NCI-H345 treated with DMSO at 0.1 percent for 48 hours (cell line): ENCODE results near the gene PGK1.
"Not testable (repeated sequence)": the region's sequence is repeated elsewhere in the genome, so short reads cannot be mapped to it uniquely, and the experiment has no call there.

Experiments
- DNase-seq: peaks from one replicate; lab custom pipeline; 2025; ENCODE audit not compliant: unreplicated experiment; lab: John Stamatoyannopoulos, UW

The PGK1 gene

DNA sequence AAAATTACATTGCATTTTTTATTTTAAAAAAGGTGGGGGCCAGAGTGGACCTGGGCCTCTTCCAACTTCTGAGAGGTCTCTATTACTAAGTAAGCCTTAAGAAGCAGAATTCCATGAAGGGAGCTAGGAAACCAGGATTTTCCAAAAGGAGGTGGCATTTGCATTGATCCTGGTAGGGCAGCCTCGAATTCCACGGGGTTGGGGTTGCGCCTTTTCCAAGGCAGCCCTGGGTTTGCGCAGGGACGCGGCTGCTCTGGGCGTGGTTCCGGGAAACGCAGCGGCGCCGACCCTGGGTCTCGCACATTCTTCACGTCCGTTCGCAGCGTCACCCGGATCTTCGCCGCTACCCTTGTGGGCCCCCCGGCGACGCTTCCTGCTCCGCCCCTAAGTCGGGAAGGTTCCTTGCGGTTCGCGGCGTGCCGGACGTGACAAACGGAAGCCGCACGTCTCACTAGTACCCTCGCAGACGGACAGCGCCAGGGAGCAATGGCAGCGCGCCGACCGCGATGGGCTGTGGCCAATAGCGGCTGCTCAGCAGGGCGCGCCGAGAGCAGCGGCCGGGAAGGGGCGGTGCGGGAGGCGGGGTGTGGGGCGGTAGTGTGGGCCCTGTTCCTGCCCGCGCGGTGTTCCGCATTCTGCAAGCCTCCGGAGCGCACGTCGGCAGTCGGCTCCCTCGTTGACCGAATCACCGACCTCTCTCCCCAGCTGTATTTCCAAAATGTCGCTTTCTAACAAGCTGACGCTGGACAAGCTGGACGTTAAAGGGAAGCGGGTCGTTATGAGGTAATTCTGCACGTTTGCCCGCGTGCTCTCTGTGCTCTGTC is at the start of gene PGK1:
TSS of gene PGK1 (plus strand) at position 626 of the 824 bp plus-strand sequence. CDS start at position 719, 93 bp downstream.
- DNase-seq, result peak; percentile 86

DNA sequence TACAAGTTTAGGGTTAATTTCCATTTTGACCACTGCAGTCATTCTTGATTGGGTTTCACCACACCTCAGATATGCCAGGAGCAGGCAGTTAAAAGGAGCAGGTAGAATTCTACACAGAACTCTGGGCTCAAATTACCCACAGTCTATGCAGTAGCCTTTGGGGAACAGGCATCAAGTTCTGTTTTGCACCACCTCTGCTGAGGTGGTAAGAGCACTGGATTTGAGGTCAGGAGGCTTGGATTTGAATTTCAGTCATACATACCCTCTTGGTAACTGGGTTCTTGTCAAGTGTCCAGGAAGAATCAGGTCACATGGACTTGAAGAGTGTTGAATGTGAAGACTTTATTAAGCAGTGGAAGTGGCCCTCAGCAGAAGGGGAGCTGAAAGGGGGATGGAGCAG is 40.4 kb upstream of the PGK1 start:
- DNase-seq, result no peak

DNA sequence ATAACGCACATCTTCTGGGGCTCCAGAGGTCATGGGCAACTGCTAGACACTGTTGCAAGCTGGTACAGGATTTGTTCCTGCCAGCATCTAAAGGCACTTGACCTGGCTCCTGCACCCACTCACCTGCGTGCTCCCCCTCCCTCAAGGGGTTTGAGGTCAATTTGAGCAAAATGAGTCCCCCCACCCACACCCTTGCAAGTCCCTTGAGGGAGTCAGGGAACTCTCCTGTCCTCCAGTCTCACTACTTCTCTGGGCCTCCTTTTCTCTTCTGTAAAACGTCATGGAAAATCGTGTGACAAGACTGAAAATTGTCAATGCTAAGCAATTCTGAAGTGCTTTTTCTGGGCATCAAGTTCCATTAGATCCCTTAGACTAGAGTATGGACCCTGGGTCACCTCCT is 39.9 kb upstream of the PGK1 start:
- DNase-seq, result no peak

DNA sequence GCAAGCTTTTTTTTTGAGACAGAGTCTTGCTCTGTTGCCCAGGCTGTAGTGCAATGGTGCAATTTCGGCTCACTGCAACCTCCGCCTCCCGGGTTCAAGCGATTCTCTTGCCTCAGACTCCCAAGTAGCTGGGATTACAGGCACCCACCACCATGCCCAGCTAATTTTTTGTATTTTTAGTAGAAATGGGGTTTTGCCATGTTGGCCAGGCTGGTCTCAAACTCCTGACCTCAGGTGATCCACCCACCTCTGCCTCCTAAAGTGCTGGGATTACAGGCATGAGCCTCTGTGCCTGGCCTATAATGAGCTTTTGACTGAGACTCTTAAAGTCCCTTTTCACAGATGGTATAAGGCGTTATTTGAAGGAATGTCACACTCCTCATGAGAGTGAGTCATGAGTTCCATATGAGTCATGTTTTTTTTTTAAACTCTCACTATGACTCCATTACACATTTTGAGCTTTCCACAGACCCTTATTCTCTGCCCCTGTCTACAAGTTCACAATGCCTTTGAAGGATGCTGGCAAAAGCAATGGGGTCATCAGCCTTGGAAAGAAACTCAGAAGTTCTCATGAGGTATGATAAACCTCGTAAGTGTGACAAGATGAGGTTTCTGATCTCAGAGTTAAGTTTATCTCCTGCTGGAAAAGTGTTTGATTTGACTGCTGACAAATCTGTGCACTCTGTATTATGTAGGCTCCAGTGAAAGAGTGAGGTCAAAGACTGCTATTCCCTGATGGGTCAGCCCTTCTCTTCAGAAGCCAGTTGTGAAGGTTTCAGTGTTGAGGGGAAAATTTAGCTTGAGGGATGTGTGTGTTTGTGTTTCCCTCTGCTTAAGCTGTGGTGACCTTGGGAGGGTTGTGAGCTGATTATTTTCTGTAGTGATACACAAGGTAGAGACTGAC is 39.1 kb upstream of the PGK1 start:
- DNase-seq, result not testable (repeated sequence)

DNA sequence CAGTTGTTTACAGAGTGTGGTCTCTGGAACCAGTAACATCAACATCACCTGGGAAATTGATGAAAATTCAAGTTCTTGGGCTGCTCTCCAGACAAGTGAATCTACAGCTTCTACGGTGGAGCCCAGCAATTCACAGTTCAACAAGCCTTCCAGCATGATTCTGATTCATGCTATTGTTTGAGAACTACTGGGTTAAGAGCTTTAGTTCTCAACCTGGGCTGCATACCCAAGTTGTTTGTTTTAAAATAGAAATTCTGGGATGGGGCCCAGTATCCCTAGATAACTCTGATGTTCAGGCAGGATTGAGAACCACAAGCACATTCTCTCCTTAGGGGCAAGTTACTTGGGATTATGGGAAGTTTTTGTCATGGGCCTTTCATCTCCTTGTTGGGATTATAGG is 37.9 kb upstream of the PGK1 start:
- DNase-seq, result no peak

DNA sequence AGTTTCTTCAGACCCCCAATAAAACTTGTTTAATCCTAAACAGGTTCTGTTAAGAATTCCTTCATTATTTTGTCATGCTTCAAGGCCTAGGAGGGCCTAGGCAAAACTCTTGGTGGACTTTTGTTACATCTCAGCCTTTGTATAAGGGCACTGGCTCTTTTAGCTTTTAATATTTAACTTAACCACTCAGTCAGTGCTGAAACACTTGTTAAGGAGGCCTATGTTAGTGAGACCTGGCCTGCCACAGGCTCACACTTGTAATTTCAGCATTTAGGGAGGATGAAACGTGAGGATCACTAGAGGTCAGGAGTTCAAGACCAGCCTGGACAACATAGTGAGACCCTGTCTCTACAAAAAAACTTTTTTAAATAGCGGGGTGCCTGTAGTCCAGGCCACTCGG is 32.7 kb upstream of the PGK1 start:
- no peak for DNase-seq

DNA sequence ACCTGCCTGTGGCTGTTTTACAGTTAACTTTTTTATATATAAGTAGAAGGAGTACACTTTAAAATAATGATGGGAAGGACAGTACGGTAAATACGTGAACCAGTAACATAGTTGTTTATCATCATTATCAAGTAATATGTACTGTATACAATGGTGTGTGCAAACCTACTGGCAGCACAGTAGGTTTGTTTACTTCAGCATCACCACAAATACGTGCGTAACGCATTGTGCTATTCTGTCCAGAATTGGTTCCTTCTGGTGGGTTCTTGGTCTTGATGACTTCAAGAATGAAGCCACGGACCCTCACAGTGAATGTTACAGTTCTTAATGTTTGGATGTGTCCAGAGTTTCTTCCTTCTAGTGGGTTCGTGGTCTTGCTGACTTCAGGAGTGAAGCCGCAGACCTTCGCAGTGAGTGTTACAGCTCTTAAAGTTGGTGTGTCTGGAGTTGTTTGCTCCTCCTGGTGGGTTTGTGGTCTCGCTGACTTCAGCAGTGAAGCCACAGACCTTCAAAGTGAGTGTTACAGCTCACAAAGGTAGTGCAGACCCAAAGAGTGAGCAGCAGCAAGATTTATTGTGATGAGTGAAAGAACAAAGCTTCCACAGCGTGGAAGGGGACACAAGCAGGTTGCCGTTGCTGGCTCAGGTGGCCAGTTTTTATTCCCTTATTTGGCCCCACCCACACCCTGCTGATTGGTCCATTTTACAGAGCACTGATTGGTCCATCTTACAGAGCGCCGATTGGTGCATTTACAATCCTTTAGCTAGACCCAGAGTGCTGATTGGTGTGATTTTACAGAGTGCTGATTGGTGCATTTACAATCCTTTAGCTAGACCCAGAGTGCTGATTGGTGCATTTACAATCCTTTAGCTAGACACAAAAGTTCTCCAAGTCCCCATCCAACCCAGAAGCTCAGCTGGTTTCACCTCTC is 30.6 kb upstream of the PGK1 start:
- DNase-seq, result not testable (repeated sequence)

DNA sequence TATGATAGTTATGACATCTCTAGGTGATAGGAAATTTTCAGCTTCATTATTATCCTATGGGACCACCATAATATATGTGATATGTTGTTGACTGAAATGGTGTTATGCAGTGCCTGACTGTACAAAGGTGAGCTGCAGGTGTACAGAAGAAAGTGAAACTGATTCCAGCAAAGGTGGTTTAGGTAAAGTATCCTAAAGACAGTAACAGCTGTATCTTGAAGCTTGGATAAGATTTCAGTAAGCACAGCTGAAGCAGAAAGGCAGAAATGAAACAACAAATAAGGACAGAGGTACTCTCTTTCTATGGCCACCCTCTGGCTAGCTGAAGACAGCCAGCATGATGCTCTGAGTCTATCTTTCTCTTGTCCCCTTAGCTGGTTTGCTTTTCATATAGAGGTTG is 30.0 kb upstream of the PGK1 start:
- no peak for DNase-seq

DNA sequence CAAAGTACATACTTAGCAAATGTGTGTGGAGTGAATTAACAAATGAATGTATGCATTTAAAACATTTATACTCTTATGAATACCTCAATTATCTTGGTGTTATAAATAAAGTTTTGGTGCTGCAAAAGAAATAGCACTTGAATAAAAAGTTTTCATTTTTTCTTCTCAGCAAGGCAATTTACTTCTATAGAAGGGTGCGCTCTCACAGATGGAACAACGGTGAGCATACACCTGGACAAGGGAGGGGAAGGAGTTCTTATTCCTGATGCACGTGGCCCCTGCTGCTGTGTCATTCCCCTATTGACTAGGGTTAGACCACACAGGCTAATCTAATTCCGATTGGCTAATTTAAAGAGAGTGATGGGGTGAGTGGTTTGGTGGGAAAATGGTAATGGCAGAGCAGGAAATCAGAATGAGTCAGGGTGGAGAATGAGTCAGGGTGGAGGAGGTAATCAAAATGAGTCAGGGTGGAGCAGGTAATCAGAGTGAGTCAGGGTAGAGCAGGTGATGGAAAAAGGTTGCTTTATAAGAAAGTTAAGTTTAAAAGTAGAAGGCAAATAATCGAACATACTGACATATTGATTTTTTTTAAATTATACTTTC is 28.2 kb upstream of the PGK1 start:
- no peak for DNase-seq

DNA sequence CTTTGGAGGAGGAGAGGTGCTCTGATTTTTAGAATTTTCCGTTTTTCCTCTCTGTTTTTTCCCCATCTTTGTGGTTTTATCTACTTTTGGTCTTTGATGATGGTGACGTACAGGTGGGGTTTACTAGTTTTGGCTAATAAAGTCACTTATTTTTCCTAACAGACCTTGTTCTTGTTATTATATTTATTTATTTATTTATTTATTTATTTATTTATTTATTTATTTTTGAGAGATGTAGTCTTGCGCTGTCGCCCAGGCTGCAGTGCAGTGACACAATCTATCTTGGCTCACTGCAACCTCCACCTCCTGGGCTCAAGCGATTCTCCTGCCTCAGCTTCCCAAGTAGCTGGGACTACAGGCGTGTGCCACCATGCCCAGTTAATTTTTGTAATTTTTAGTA is 22.6 kb upstream of the PGK1 start:
- DNase-seq, result not testable (repeated sequence)

DNA sequence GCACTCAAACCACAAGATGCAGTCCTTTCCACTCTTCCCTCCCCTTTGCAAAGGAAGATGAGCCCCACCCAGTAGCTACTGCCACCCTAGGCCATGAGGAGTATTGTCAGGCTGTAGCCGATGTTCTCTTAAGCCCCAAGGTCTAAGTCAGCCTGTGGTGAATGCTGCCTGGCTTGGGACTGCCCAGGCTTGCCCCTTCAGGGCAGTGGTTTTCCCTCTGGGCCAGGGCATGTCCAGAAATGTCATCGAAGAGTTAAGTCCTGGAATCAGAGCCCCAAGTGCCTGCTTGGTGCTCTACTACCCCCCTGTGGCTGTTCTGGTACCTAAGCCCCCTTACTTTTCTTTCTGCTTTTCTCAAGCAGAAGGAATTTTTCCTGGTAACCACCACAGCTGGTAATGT is 11.8 kb upstream of the PGK1 start:
- DNase-seq, result no peak

DNA sequence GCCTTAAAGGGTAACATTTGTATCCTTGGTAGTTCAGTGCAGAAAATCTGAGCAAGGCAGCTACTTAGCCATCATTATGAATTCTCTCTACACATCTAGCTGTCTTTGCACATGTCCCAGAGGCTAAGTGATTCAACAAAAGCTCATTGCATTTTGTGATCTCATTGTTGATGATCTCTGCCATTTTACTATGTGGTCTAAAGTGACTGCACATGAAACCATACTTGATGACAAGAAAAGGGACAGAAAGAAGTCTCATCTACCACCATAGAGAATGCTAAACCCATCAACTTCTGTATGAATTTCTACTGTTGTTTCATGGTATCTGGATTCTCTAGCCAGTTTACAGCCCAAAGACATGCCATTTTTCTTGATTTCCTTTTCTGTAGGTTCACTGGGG is 5.9 kb upstream of the PGK1 start:
- DNase-seq, result no peak

DNA sequence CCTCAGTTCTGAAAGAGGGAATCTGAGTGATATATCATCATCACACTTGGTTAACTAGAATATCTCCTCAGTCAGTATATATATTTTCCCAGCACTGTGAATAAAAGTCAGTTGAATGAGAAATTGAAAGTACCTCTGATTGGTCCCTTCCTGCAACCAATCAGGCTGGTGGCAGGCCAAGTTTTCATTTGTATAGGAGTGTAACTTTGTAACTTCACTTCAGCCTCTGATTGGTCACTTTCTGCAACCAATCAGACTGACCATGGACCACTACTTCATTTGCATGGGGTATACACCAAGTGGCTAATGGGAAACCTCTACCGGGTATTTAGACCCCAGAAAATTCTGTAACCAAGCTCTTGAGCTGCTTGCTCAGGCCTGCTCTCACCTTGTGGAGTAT is 2.0 kb upstream of the PGK1 start:
- no peak for DNase-seq

DNA sequence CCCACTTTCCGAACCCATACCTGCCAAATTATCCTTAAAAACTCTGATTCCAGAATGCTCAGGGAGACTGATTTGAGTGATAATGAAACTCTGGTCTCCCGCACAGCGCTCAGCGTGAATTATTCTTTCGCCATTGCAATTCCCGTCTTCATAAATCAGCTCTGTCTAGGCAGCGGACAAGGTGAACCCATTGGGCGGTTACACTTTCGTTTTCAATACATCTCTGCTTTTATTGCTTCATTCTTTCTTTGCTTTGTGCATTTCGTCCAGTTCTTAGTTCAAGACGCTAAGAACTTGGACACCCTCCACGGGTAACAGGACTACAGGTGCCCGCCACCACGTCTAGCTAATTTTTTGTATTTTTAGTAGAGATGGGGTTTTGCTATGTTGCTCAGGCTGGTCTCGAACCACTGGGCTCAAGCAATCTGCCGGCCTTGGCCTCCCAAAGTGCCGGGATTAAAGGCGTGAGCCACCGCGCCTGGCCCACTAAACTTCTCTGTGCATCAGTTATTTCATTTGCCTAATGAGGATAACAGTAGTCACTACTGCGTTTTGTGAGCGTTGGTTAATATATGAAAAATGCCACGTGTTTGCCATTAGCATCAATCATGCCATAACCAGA is 936 bp upstream of the PGK1 start:
- DNase-seq, result no peak

DNA sequence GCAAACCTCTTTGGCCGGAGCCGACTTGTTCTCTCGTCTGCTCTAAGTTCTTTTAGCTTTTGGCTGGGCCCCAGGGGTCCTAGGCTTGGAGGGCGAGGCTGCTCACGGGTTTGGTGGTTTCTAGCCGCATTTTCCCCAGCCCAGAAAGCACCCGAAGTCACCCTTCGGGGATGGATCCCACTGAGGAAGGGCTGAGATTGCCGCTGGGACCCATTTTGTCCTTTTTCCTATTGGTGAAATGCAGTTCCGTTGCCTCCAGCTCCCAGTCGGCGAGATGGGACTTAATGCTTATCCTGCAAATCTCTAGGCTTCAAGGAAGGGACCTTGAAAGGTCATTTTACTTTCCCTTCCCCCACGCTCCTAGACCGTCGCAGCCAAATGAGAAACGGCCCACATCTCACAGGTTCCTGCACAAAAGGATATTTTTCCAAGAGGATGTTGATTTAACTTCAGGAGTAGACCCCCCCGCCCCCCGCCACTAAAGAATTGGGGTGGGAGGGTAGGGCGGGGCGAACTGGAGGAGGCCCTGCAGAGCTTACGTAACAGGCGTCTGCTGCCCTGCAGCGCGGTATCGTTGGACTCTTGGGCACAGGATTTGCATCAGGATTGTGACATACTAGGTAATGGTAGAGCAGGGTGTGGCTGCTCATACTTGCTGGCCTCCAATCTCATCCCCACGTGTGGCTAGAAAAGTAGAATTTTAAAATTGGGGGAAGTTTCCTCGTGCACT is 564 bp downstream of the PGK1 start:
- no peak for DNase-seq

DNA sequence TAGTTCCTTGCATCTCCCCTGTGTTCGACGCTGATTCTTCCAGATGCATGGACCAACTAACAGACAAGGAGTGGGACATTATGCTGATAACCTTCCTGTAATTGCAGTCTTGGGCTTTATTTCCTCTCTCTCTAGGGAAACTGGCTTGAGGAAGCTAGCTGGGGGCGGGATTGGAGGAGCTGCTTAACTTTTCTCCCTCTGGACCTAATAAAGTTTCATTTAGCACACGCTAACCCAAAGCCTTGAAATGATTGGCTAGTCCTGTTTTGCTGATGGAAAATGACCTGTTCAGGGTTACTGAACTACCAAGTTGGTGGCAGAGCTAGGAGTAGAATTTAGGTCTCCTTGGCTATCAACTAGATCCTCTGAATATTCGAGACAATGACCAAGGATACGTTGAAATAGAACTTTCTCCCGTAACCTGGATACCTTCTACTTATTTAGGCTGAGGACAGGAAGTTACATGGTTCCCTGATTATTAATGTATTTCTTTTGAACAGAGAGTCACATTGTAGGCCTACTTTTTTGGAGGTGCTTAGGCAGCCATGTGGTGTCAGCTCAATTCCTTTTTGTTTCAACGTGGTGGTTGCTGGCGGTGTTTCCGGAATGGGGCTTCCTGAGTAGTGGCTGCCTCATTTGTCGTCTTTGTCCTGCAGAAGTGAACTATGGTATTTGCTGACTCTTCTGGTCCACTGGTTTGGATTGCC is 2.0 kb downstream of the PGK1 start:
- DNase-seq, result no peak

DNA sequence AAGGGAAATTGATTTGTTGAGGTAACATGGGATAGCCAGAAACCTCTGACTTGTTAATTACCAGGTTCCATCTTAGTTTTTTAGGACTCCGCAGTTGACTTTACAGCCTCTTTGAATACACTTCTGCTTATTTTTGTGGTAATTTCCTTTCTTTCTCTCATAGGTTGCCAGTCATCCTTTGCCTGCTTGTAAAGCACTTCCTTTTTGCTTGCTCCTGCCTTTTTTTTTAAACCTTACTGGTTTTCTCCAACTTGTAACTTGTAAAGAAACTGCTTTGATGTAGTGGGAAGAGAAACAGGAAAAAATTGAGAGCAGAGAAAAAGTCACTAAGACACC is 2.6 kb downstream of the PGK1 start:
- no peak for DNase-seq

DNA sequence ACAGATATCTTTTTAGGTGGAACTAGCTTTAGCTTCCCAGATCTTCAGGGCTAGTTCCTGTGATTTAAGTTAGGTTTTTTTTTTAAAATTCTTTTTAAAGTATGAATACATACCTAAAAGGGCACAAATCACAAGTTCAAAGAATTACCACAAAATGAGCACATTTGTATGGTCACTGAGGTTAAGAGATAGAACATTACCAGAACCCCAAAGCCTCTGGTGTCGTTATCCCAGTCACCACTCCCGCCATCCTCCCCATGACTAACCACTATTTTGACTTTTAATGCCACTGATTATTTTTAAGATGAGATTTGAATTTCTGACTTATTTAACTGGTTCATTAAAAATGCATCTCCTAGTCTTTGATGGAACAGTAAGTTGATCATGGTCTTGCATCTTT is 5.4 kb downstream of the PGK1 start:
- no peak for DNase-seq
